ENCODE data around the gene MED13L. TPM values are rescaled to one million over a fixed set of nuclear protein-coding genes. Genes with fewer than 3 reads are reported as not detected.

Gene MED13L
- total RNA-seq, 1 experiment from 2014 or later: 80.5 TPM

DNA sequence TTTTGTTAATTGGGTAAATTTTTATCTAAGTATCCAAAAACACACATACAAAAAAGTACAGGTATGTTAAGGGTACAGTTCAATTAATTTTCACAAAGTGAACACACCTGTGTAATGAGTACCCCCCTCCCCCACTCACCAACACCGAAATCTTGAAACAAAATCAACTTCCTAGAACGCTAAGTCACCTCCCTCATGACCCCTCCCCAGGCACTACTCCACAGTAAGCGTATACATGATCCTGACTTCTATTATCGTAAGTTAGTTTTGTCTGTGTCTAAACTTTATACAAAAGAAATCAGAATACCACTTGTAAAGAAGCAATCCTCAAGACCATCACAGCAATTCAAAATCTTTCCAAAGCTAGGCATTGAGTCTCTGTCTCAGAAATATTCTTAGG is 100.5 kb downstream of the MED13L start (continued):
- TF ChIP-seq, protein P1, sequence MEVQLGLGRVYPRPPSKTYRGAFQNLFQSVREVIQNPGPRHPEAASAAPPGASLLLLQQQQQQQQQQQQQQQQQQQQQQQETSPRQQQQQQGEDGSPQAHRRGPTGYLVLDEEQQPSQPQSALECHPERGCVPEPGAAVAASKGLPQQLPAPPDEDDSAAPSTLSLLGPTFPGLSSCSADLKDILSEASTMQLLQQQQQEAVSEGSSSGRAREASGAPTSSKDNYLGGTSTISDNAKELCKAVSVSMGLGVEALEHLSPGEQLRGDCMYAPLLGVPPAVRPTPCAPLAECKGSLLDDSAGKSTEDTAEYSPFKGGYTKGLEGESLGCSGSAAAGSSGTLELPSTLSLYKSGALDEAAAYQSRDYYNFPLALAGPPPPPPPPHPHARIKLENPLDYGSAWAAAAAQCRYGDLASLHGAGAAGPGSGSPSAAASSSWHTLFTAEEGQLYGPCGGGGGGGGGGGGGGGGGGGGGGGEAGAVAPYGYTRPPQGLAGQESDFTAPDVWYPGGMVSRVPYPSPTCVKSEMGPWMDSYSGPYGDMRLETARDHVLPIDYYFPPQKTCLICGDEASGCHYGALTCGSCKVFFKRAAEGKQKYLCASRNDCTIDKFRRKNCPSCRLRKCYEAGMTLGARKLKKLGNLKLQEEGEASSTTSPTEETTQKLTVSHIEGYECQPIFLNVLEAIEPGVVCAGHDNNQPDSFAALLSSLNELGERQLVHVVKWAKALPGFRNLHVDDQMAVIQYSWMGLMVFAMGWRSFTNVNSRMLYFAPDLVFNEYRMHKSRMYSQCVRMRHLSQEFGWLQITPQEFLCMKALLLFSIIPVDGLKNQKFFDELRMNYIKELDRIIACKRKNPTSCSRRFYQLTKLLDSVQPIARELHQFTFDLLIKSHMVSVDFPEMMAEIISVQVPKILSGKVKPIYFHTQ (CRISPR knock-in tag; IDR thresholded peaks at IDR 0.05): no peak
- TF ChIP-seq, protein P2, sequence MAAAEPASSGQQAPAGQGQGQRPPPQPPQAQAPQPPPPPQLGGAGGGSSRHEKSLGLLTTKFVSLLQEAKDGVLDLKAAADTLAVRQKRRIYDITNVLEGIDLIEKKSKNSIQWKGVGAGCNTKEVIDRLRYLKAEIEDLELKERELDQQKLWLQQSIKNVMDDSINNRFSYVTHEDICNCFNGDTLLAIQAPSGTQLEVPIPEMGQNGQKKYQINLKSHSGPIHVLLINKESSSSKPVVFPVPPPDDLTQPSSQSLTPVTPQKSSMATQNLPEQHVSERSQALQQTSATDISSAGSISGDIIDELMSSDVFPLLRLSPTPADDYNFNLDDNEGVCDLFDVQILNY (CRISPR knock-in tag; IDR thresholded peaks at IDR 0.05): no peak
- TF ChIP-seq ZNF317 (CRISPR knock-in tag; IDR thresholded peaks at IDR 0.05; ENCODE audit: borderline replicate concordance, low read depth) (no peak), ZNF671 (CRISPR knock-in tag; IDR thresholded peaks at IDR 0.05) (no peak), NFATC4 (CRISPR knock-in tag; IDR thresholded peaks at IDR 0.05) (no peak)

DNA sequence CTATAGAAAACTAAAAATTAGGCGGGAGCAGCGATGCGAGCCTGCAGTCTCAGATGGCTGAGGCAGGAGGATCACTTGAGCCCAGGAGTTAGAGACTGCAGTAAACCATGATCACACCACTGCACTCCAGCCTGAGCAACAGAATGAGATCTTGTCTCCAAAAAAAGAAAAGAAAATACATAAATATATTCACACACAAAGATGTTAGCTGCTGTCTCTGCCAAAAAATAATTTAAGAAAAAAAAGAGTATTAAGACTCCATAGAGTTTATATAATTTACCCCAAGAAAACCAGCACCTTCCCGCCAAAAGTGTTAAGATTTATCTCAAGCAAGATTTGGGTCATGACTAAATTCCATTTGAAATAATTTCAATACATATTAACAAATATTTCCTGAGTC is 102.6 kb downstream of the MED13L start:
- ChIA-PET POLR2A (no interaction called here), CTCF (no interaction called here)
- Mint-ChIP-seq H3K27me3 (ENCODE audit: low read depth) (no peaks in the 10 kb centered on the region), H3K4me3 (no peak overlapping the region), H3K27ac (peak overlapping the region; percentile 47), H3K4me1 (peaks cover 63% of the 10 kb centered on the region), H3K9me3 (no peaks in the 10 kb centered on the region), H3K36me3 (no peaks in the 10 kb centered on the region)
- DNase-seq (ENCODE audit: low spot score) (no peak), ATAC-seq (no peak)
- TF ChIP-seq, protein P3, sequence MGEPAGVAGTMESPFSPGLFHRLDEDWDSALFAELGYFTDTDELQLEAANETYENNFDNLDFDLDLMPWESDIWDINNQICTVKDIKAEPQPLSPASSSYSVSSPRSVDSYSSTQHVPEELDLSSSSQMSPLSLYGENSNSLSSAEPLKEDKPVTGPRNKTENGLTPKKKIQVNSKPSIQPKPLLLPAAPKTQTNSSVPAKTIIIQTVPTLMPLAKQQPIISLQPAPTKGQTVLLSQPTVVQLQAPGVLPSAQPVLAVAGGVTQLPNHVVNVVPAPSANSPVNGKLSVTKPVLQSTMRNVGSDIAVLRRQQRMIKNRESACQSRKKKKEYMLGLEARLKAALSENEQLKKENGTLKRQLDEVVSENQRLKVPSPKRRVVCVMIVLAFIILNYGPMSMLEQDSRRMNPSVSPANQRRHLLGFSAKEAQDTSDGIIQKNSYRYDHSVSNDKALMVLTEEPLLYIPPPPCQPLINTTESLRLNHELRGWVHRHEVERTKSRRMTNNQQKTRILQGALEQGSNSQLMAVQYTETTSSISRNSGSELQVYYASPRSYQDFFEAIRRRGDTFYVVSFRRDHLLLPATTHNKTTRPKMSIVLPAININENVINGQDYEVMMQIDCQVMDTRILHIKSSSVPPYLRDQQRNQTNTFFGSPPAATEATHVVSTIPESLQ (CRISPR knock-in tag; IDR thresholded peaks at IDR 0.05): no peak
- TF ChIP-seq NR2C2 (CRISPR knock-in tag; IDR thresholded peaks at IDR 0.05) (no peak), ZNF423 (CRISPR knock-in tag; IDR thresholded peaks at IDR 0.05) (no peak), ZNF219 (CRISPR knock-in tag; IDR thresholded peaks at IDR 0.05; ENCODE audit: borderline replicate concordance) (no peak)
- TF ChIP-seq, protein P4, sequence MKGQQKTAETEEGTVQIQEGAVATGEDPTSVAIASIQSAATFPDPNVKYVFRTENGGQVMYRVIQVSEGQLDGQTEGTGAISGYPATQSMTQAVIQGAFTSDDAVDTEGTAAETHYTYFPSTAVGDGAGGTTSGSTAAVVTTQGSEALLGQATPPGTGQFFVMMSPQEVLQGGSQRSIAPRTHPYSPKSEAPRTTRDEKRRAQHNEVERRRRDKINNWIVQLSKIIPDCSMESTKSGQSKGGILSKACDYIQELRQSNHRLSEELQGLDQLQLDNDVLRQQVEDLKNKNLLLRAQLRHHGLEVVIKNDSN (CRISPR knock-in tag; IDR thresholded peaks at IDR 0.05): no peak
- TF ChIP-seq, protein P5, sequence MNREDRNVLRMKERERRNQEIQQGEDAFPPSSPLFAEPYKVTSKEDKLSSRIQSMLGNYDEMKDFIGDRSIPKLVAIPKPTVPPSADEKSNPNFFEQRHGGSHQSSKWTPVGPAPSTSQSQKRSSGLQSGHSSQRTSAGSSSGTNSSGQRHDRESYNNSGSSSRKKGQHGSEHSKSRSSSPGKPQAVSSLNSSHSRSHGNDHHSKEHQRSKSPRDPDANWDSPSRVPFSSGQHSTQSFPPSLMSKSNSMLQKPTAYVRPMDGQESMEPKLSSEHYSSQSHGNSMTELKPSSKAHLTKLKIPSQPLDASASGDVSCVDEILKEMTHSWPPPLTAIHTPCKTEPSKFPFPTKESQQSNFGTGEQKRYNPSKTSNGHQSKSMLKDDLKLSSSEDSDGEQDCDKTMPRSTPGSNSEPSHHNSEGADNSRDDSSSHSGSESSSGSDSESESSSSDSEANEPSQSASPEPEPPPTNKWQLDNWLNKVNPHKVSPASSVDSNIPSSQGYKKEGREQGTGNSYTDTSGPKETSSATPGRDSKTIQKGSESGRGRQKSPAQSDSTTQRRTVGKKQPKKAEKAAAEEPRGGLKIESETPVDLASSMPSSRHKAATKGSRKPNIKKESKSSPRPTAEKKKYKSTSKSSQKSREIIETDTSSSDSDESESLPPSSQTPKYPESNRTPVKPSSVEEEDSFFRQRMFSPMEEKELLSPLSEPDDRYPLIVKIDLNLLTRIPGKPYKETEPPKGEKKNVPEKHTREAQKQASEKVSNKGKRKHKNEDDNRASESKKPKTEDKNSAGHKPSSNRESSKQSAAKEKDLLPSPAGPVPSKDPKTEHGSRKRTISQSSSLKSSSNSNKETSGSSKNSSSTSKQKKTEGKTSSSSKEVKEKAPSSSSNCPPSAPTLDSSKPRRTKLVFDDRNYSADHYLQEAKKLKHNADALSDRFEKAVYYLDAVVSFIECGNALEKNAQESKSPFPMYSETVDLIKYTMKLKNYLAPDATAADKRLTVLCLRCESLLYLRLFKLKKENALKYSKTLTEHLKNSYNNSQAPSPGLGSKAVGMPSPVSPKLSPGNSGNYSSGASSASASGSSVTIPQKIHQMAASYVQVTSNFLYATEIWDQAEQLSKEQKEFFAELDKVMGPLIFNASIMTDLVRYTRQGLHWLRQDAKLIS (CRISPR knock-in tag; IDR thresholded peaks at IDR 0.05; ENCODE audit: borderline replicate concordance): no peak
- TF ChIP-seq, protein P6, sequence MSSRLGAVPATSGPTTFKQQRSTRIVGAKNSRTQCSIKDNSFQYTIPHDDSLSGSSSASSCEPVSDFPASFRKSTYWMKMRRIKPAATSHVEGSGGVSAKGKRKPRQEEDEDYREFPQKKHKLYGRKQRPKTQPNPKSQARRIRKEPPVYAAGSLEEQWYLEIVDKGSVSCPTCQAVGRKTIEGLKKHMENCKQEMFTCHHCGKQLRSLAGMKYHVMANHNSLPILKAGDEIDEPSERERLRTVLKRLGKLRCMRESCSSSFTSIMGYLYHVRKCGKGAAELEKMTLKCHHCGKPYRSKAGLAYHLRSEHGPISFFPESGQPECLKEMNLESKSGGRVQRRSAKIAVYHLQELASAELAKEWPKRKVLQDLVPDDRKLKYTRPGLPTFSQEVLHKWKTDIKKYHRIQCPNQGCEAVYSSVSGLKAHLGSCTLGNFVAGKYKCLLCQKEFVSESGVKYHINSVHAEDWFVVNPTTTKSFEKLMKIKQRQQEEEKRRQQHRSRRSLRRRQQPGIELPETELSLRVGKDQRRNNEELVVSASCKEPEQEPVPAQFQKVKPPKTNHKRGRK (CRISPR knock-in tag; IDR thresholded peaks at IDR 0.05; ENCODE audit: borderline replicate concordance): no peak
- TF ChIP-seq, protein P7, sequence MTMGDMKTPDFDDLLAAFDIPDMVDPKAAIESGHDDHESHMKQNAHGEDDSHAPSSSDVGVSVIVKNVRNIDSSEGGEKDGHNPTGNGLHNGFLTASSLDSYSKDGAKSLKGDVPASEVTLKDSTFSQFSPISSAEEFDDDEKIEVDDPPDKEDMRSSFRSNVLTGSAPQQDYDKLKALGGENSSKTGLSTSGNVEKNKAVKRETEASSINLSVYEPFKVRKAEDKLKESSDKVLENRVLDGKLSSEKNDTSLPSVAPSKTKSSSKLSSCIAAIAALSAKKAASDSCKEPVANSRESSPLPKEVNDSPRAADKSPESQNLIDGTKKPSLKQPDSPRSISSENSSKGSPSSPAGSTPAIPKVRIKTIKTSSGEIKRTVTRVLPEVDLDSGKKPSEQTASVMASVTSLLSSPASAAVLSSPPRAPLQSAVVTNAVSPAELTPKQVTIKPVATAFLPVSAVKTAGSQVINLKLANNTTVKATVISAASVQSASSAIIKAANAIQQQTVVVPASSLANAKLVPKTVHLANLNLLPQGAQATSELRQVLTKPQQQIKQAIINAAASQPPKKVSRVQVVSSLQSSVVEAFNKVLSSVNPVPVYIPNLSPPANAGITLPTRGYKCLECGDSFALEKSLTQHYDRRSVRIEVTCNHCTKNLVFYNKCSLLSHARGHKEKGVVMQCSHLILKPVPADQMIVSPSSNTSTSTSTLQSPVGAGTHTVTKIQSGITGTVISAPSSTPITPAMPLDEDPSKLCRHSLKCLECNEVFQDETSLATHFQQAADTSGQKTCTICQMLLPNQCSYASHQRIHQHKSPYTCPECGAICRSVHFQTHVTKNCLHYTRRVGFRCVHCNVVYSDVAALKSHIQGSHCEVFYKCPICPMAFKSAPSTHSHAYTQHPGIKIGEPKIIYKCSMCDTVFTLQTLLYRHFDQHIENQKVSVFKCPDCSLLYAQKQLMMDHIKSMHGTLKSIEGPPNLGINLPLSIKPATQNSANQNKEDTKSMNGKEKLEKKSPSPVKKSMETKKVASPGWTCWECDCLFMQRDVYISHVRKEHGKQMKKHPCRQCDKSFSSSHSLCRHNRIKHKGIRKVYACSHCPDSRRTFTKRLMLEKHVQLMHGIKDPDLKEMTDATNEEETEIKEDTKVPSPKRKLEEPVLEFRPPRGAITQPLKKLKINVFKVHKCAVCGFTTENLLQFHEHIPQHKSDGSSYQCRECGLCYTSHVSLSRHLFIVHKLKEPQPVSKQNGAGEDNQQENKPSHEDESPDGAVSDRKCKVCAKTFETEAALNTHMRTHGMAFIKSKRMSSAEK (CRISPR knock-in tag; IDR thresholded peaks at IDR 0.05; ENCODE audit: borderline replicate concordance): no peak
- TF ChIP-seq, protein P8, sequence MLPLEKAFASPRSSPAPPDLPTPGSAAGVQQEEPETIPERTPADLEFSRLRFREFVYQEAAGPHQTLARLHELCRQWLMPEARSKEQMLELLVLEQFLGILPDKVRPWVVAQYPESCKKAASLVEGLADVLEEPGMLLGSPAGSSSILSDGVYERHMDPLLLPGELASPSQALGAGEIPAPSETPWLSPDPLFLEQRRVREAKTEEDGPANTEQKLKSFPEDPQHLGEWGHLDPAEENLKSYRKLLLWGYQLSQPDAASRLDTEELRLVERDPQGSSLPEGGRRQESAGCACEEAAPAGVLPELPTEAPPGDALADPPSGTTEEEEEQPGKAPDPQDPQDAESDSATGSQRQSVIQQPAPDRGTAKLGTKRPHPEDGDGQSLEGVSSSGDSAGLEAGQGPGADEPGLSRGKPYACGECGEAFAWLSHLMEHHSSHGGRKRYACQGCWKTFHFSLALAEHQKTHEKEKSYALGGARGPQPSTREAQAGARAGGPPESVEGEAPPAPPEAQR (CRISPR knock-in tag; IDR thresholded peaks at IDR 0.05): no peak
- TF ChIP-seq, protein P9, sequence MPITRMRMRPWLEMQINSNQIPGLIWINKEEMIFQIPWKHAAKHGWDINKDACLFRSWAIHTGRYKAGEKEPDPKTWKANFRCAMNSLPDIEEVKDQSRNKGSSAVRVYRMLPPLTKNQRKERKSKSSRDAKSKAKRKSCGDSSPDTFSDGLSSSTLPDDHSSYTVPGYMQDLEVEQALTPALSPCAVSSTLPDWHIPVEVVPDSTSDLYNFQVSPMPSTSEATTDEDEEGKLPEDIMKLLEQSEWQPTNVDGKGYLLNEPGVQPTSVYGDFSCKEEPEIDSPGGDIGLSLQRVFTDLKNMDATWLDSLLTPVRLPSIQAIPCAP (CRISPR knock-in tag; IDR thresholded peaks at IDR 0.05): no peak
- TF ChIP-seq, protein P10, sequence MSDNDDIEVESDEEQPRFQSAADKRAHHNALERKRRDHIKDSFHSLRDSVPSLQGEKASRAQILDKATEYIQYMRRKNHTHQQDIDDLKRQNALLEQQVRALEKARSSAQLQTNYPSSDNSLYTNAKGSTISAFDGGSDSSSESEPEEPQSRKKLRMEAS (CRISPR knock-in tag; IDR thresholded peaks at IDR 0.05): no peak

Measured in WTC11 (cell line).